Small intestine (tissue), 7 donors: ENCODE results near the gene TUBA3C. TPM values are rescaled to one million over a fixed set of nuclear protein-coding genes. Genes with fewer than 3 reads are reported as not detected.

Experiments used
- DNase-seq, 2 donors: peaks; one replicate each; pipeline versions ENCODE4 v3.0.0 to v3.0.0-alpha.2; 2013
- FAIRE-seq: peaks from 2 replicates; lab custom pipeline; 2012; peaks lifted over from hg19 to GRCh38; lab: Jason Lieb, UNC
- H3K27ac ChIP-seq, 3 donors: one replicate each; pipeline ENCODE4 v1.5.1; 2013; ENCODE audit warnings: low read length in 2 of 3, mild to moderate bottlenecking in 2 of 3, control low read depth in 1 of 3, inconsistent platforms in 1 of 3, low read depth in 1 of 3, moderate library complexity in 1 of 3
- H3K27me3 ChIP-seq, 3 donors: one replicate each; pipeline ENCODE4 v1.6.1; 2013; ENCODE audit warnings: low read length in 3 of 3, inconsistent platforms in 1 of 3; ENCODE audit not compliant: control insufficient read depth in 3 of 3, insufficient read depth in 3 of 3
- H3K36me3 ChIP-seq, 3 donors: one replicate each; pipeline ENCODE4 v1.6.1; 2013; ENCODE audit warnings: low read length in 3 of 3, inconsistent platforms in 1 of 3, low read depth in 1 of 3, mild to moderate bottlenecking in 1 of 3, moderate library complexity in 1 of 3; ENCODE audit not compliant: control insufficient read depth in 3 of 3, insufficient read depth in 2 of 3
- H3K4me1 ChIP-seq, 3 donors: one replicate each; pipeline ENCODE4 v1.6.1; 2013; ENCODE audit warnings: low read length in 2 of 3, inconsistent platforms in 1 of 3, low read depth in 1 of 3, mild to moderate bottlenecking in 1 of 3, moderate library complexity in 1 of 3; ENCODE audit not compliant: control insufficient read depth in 3 of 3, insufficient read depth in 2 of 3
- H3K4me3 ChIP-seq, 3 donors: one replicate each; pipeline ENCODE4 v1.5.1; 2013; ENCODE audit warnings: low read length in 3 of 3, control low read depth in 1 of 3, inconsistent platforms in 1 of 3, low read depth in 1 of 3, mild to moderate bottlenecking in 1 of 3, moderate library complexity in 1 of 3
- H3K9me3 ChIP-seq, 2 donors: one replicate each; pipeline ENCODE4 v1.6.1; 2013; ENCODE audit warnings: low read depth in 1 of 2, low read length in 1 of 2; ENCODE audit not compliant: control insufficient read depth in 2 of 2, insufficient read depth in 1 of 2
- WGBS, 3 donors: extraction: QIAGEN DNeasy Blood & Tissue Kit; methylation state at CpG; one replicate each; pipeline ENCODE4 v1.1.7; 2013; 5-methylcytosine and 5-hydroxymethylcytosine counted together
- polyA plus RNA-seq, 4 donors: library from polyadenylated mRNA; stranded (reverse) in 3 of 4; unstranded in 1 of 4; fragments of 200-250 nt in 3 of 4; fragments of 120-200 nt in 1 of 4; gene quantifications; one replicate each; pipeline versions ENCODE4 v1.2.1 to v1.2.3, GENCODE V29; 2013
- donor health status: healthy with polysubstance abuse.
- donor health status: control.
- donor health status: control.
- donor health status: Bipolar disorder and iron deficiency.
- donor health status: healthy.

TUBA3C gene
- polyA plus RNA-seq, 4 donors = not detected

DNA sequence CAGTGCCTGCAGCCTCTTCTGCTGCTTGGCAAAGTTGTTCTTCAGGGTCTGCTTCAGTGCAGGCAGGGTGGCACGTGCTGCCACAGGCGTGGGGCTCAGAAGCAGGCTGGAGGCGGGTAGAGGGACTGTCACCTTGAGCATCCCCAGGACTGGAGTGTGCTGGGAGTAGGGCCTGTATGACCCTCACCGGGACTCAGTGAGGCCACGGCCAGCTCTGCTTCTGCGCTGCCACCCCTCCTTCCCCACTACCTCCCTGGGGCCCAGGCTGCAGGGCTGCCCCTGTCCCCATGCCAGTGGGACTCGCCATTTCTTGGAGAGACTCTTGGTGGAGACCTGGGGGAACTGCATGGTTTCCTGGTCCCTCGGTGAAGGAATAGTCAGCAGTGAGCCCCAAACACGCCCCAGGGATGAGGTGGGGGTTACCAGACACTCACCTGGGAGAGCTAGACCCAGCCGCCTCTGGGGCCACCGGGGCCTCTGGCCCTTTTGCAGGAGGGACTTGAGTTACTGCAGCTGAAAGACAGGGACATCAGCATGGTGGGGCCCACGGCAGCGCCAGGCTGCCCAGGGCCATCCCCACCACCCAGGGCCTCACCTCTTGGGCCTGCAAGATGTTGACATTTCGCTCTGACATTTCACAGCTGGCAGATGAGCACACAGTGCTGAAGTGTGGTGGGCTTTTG lies 29.9 kb downstream of the TUBA3C start:
- Histone ChIP-seq H3K4me1 (no peaks in the 10 kb centered on the region), H3K36me3 (no peaks in the 10 kb centered on the region), H3K27ac (no peak overlapping the region), H3K4me3 (no peak overlapping the region), H3K27me3 (no peaks in the 10 kb centered on the region), H3K9me3 (peaks cover 0 to 74% of the 10 kb centered on the region in 2 donors)
- no peak for DNase-seq
- FAIRE-seq = no peak
- WGBS, 3 donors = 82 to 84% (median 82%) methylated on average over 14 of the region's 14 CpGs

DNA sequence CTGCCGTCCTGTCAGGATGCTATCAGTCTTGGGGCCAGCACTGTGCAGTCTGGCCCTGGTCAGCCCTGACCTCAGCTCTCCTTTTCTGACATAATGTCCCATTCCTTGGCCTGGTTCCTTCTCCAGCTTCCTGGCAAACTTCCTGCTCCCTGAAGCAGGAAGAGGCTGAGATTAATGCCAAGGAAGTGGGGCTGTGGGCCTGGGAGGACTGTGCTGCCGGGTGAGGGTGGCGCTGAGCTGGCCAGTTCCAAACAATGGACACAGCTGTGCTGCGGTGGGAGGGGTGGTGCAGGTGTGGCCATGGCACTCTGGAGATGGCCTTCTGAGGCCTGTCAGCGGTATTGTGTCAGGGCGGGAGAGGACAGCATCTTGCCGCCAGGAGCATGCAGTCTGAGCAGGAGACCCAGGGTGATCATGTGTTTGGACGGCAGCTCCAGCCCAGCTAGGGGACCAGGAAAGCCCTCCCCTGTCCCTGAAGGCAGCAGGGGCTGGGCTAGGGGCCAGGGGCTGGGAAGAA lies 30.9 kb downstream of the TUBA3C start:
- H3K4me3 ChIP-seq = no peak overlapping the region
- no peak for FAIRE-seq
- H3K27me3 ChIP-seq = no peaks in the 10 kb centered on the region
- peaks cover 0 to 68% of the 10 kb centered on the region in 2 donors for H3K9me3 ChIP-seq
- DNase-seq = no peak
- WGBS, 3 donors = 86 to 88% (median 88%) methylated on average over 6 to 8 of the region's 8 CpGs
- no peaks in the 10 kb centered on the region for H3K4me1 ChIP-seq
- no peaks in the 10 kb centered on the region for H3K36me3 ChIP-seq
- H3K27ac ChIP-seq = no peak overlapping the region

DNA sequence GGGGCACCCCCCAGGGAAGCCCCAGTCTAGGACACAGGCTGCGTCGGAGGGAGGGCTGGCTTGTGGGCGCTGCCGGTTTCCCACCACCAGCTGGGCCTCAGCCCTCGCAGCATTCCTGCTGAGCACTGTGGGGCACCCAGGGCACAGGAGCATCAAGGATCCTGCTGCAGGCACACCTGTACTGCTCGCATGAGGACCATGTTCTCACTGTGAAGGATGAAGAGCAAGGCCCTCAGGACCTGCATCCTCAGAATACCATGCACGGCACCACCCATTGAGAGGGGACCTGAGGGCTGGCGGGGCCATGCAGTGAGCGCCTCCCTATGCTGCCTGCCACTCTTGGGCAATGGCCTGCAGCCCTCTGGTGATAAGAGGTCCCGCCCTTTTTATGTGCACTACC lies 31.4 kb downstream of the TUBA3C start:
- WGBS, 3 donors = 73 to 84% (median 76%) methylated on average over 10 of the region's 10 CpGs

DNA sequence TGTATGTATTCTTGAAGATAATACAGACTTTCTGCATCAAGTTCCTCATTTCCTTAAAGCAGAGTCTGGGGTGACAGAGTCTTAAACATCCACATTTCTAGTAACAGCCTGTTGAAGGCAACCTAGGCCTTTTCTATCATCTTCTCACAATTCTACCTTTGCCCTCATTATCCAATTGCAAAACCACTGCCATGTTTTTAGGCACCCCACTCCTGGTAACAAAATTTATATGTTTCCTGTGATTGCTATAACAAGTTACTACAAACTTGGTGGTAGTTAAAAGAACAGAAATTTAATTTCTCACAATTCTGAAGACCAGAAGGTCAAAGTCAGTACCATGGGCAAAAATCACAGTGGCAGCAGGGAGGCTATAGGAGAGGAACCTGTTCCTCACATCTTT lies 33.1 kb downstream of the TUBA3C start:
- Histone ChIP-seq H3K36me3 (no peaks in the 10 kb centered on the region), H3K27me3 (no peaks in the 10 kb centered on the region), H3K9me3 (peaks cover 0 to 48% of the 10 kb centered on the region in 2 donors), H3K27ac (no peak overlapping the region), H3K4me1 (no peaks in the 10 kb centered on the region), H3K4me3 (no peak overlapping the region)
- DNase-seq (no peak), FAIRE-seq (no peak)

More for the DNA sequence above, 31.4 kb downstream of the TUBA3C start:
- Histone ChIP-seq H3K36me3 (no peaks in the 10 kb centered on the region), H3K27me3 (no peaks in the 10 kb centered on the region), H3K27ac (no peak overlapping the region), H3K9me3 (peaks cover 0 to 63% of the 10 kb centered on the region in 2 donors), H3K4me3 (no peak overlapping the region), H3K4me1 (no peaks in the 10 kb centered on the region)
- FAIRE-seq (no peak), DNase-seq (no peak)
